ENCODE data around the gene TMEM26. TPM values are rescaled to one million over a fixed set of nuclear protein-coding genes. Genes with fewer than 3 reads are reported as not detected.

Gene TMEM26
- total RNA-seq, 2 experiments from 2014 or later, result not detected

GRCh38 chr10:61452151-61452651, 980 bp downstream of the TMEM26 start:
- ChIA-PET POLR2A (no interaction called here), CTCF (no interaction called here)
- H3K4me3 Mint-ChIP-seq, result peak overlapping the region; percentile 32
- H3K36me3 Mint-ChIP-seq (ENCODE audit: low read depth), result no peaks in the 10 kb centered on the region
- H3K27ac Mint-ChIP-seq, result no peak overlapping the region
- peaks cover 43% of the 10 kb centered on the region for H3K27me3 Mint-ChIP-seq
- no peaks in the 10 kb centered on the region for H3K9me3 Mint-ChIP-seq
- peaks cover 17% of the 10 kb centered on the region for H3K4me1 Mint-ChIP-seq
- DNase-seq, result no peak

GRCh38 chr10:61451357-61451756, 1.8 kb downstream of the TMEM26 start:
- H3K4me3 Mint-ChIP-seq, result no peak overlapping the region
- DNase-seq, result no peak
- H3K27me3 Mint-ChIP-seq, result peaks cover 42% of the 10 kb centered on the region
- ChIA-PET CTCF (no interaction called here), POLR2A (no interaction called here)
- no peaks in the 10 kb centered on the region for H3K36me3 Mint-ChIP-seq (ENCODE audit: low read depth)
- H3K9me3 Mint-ChIP-seq, result no peaks in the 10 kb centered on the region
- peaks cover 17% of the 10 kb centered on the region for H3K4me1 Mint-ChIP-seq
- H3K27ac Mint-ChIP-seq, result no peak overlapping the region

- Mint-ChIP-seq H3K27me3 (peaks cover 29% of the 10 kb centered on the region), H3K4me3 (no peak overlapping the region), H3K27ac (no peak overlapping the region), H3K9me3 (no peaks in the 10 kb centered on the region), H3K36me3 (ENCODE audit: low read depth) (no peaks in the 10 kb centered on the region), H3K4me1 (peaks cover 17% of the 10 kb centered on the region)
- POLR2A ChIA-PET, result no interaction called here
- CTCF ChIA-PET, result interaction anchor here (1.0 to 1.1 kb wide), 2 partner anchors 12 to 14 kb away, joined by 3 read pairs; no protein-coding TSS in a partner anchor
- DNase-seq, result no peak
Observed at GRCh38 chr10:61448841-61449600, 4.2 kb downstream of the TMEM26 start.

GRCh38 chr10:61448091-61448490, 5.1 kb downstream of the TMEM26 start:
- ChIA-PET CTCF (no interaction called here), POLR2A (no interaction called here)
- Mint-ChIP-seq H3K27me3 (peaks cover 21% of the 10 kb centered on the region), H3K4me3 (no peak overlapping the region), H3K9me3 (no peaks in the 10 kb centered on the region), H3K27ac (no peak overlapping the region), H3K4me1 (peaks cover 15% of the 10 kb centered on the region), H3K36me3 (ENCODE audit: low read depth) (no peaks in the 10 kb centered on the region)
- DNase-seq, result no peak

- Mint-ChIP-seq H3K4me3 (no peak overlapping the region), H3K9me3 (no peaks in the 10 kb centered on the region), H3K27ac (no peak overlapping the region), H3K27me3 (no peaks in the 10 kb centered on the region), H3K36me3 (ENCODE audit: low read depth) (no peaks in the 10 kb centered on the region), H3K4me1 (peaks cover 15% of the 10 kb centered on the region)
- ChIA-PET POLR2A (no interaction called here), CTCF (interaction anchor here (0.6 kb wide), 1 partner anchor 302 kb away, joined by 3 read pairs; no protein-coding TSS in a partner anchor)
- no peak for DNase-seq
Observed at GRCh38 chr10:61439058-61439609, 14.0 kb downstream of the TMEM26 start.

GRCh38 chr10:61438141-61438988, 14.8 kb downstream of the TMEM26 start:
- ChIA-PET CTCF (interaction anchor here (1.2 kb wide), 1 partner anchor 47 kb away, joined by 3 read pairs; no protein-coding TSS in a partner anchor), POLR2A (no interaction called here)
- no peak overlapping the region for H3K27ac Mint-ChIP-seq
- H3K36me3 Mint-ChIP-seq (ENCODE audit: low read depth), result no peaks in the 10 kb centered on the region
- H3K9me3 Mint-ChIP-seq, result no peaks in the 10 kb centered on the region
- DNase-seq, result no peak
- peaks cover 15% of the 10 kb centered on the region for H3K4me1 Mint-ChIP-seq
- no peaks in the 10 kb centered on the region for H3K27me3 Mint-ChIP-seq
- no peak overlapping the region for H3K4me3 Mint-ChIP-seq

GRCh38 chr10:61423178-61423577, 30.0 kb downstream of the TMEM26 start:
- ChIA-PET POLR2A (no interaction called here), CTCF (no interaction called here)
- Mint-ChIP-seq H3K27ac (no peak overlapping the region), H3K4me1 (no peaks in the 10 kb centered on the region), H3K36me3 (ENCODE audit: low read depth) (no peaks in the 10 kb centered on the region), H3K4me3 (no peak overlapping the region), H3K9me3 (peaks cover 7% of the 10 kb centered on the region), H3K27me3 (no peaks in the 10 kb centered on the region)
- no peak for DNase-seq

GRCh38 chr10:61417661-61418060, 35.5 kb downstream of the TMEM26 start:
- H3K27ac Mint-ChIP-seq, result no peak overlapping the region
- peaks cover 9% of the 10 kb centered on the region for H3K27me3 Mint-ChIP-seq
- peaks cover 2% of the 10 kb centered on the region for H3K9me3 Mint-ChIP-seq
- no peaks in the 10 kb centered on the region for H3K36me3 Mint-ChIP-seq (ENCODE audit: low read depth)
- no peaks in the 10 kb centered on the region for H3K4me1 Mint-ChIP-seq
- ChIA-PET POLR2A (no interaction called here), CTCF (no interaction called here)
- DNase-seq, result no peak
- H3K4me3 Mint-ChIP-seq, result no peak overlapping the region

- ChIA-PET POLR2A (no interaction called here), CTCF (no interaction called here)
- DNase-seq, result no peak
- H3K4me1 Mint-ChIP-seq, result no peaks in the 10 kb centered on the region
- no peak overlapping the region for H3K4me3 Mint-ChIP-seq
- peaks cover 9% of the 10 kb centered on the region for H3K27me3 Mint-ChIP-seq
- H3K9me3 Mint-ChIP-seq, result peaks cover 2% of the 10 kb centered on the region
- no peak overlapping the region for H3K27ac Mint-ChIP-seq
- H3K36me3 Mint-ChIP-seq (ENCODE audit: low read depth), result no peaks in the 10 kb centered on the region
Observed at GRCh38 chr10:61415824-61416223, 37.4 kb downstream of the TMEM26 start.

- DNase-seq, result no peak
- ChIA-PET POLR2A (no interaction called here), CTCF (no interaction called here)
- no peak overlapping the region for H3K27ac Mint-ChIP-seq
- no peaks in the 10 kb centered on the region for H3K36me3 Mint-ChIP-seq (ENCODE audit: low read depth)
- no peaks in the 10 kb centered on the region for H3K4me1 Mint-ChIP-seq
- H3K9me3 Mint-ChIP-seq, result no peaks in the 10 kb centered on the region
- peaks cover 7% of the 10 kb centered on the region for H3K27me3 Mint-ChIP-seq
- H3K4me3 Mint-ChIP-seq, result no peak overlapping the region
Observed at GRCh38 chr10:61411706-61412105, 41.5 kb downstream of the TMEM26 start.

GRCh38 chr10:61410353-61411070, 42.7 kb downstream of the TMEM26 start:
- Mint-ChIP-seq H3K27ac (no peak overlapping the region), H3K4me1 (no peaks in the 10 kb centered on the region), H3K36me3 (ENCODE audit: low read depth) (no peaks in the 10 kb centered on the region), H3K27me3 (peaks cover 9% of the 10 kb centered on the region), H3K9me3 (no peaks in the 10 kb centered on the region), H3K4me3 (no peak overlapping the region)
- no peak for DNase-seq
- ChIA-PET POLR2A (no interaction called here), CTCF (no interaction called here)

- Mint-ChIP-seq H3K36me3 (ENCODE audit: low read depth) (no peaks in the 10 kb centered on the region), H3K27ac (no peak overlapping the region), H3K9me3 (no peaks in the 10 kb centered on the region), H3K4me3 (no peak overlapping the region), H3K4me1 (no peaks in the 10 kb centered on the region), H3K27me3 (peaks cover 8% of the 10 kb centered on the region)
- no peak for DNase-seq
- ChIA-PET CTCF (no interaction called here), POLR2A (no interaction called here)
Observed at GRCh38 chr10:61409157-61409556, 44.0 kb downstream of the TMEM26 start.

- H3K36me3 Mint-ChIP-seq (ENCODE audit: low read depth), result no peaks in the 10 kb centered on the region
- POLR2A ChIA-PET, result no interaction called here
- CTCF ChIA-PET, result no interaction called here
- peaks cover 11% of the 10 kb centered on the region for H3K27me3 Mint-ChIP-seq
- H3K9me3 Mint-ChIP-seq, result no peaks in the 10 kb centered on the region
- DNase-seq, result no peak
- H3K4me3 Mint-ChIP-seq, result no peak overlapping the region
- H3K27ac Mint-ChIP-seq, result no peak overlapping the region
- no peaks in the 10 kb centered on the region for H3K4me1 Mint-ChIP-seq
Observed at GRCh38 chr10:61408105-61408504, 45.1 kb downstream of the TMEM26 start.
